TTC549 (cell line): ENCODE measurements around the gene DNAJB14.
"Not testable (repeated sequence)": the region's sequence is repeated elsewhere in the genome, so short reads cannot be mapped to it uniquely, and the experiment has no call there.

Experiments used
- FAIRE-seq: peaks from 2 replicates; lab custom pipeline; 2012; peaks lifted over from hg19 to GRCh38; lab: Jason Lieb, UNC

Gene DNAJB14

DNA sequence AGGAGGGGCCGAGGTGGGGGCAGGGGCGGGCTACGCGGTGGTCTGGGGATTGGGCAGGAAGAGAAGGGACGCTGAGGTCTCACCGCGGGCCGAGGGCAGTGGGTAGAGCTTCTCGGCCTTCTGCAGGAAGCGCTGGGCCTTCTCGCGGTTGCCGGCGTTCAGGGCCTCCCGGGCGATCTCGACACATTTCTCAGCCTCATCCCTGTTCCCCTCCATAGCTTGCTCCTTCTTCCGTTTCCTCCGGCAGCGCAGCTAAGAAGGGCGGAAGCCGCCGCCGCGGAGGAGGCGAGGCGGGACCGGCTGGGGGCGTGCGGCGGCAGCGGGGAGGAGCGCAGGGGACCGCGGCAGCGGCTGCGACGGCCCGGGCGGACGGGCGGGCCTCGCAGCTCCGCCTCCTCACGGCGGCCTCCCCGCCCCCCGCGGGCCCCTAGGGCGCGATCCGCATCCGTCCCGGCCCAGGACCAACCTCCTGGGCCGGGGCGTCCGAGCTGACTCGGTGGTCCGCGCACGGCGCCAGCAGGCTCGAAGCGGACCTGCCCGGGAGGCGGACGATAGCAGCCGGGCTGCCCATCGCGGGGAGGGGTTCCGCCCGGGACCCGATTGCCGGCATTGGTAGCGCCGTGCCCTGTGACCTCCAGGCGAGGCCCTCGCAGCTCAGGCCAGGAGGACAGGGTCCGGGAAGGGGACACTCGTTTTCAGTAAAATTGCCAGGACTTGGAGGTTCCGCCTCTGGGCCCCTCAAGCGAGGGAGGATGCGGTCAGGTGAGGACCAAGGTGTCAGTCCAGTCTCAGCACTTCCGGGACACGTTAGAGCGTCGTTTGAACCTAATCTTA lies at the start of gene DNAJB14:
Gene DNAJB14, minus strand, starts transcription at position 263 of the 834 bp plus-strand sequence. Its CDS starts 47 bp downstream, at position 216.
- no peak for FAIRE-seq

- FAIRE-seq = no peak
Measured at GRCh38 chr4:99991741-99992140, 45.3 kb upstream of the DNAJB14 start.

DNA sequence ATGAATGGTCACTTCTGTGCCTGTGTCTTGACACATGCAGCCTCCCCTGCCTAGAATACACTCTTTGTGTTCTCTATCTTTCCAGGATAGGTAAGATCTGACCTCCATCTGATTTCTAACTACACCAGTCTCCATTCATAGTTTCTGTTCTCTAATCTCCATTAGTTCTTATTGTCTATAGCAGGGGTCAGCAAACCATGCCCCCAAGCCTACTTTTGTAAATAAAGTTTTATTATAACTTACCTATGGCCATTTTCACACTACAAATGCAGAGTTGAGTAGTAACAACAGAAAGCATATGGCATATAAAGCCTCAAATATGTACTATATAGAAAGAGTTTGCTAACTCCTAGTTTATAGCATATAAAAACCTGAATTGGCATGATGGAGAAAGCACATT lies 41.3 kb upstream of the DNAJB14 start:
- no peak for FAIRE-seq

GRCh38 chr4:99986792-99987191 lies 40.4 kb upstream of the DNAJB14 start:
- FAIRE-seq = no peak

DNA sequence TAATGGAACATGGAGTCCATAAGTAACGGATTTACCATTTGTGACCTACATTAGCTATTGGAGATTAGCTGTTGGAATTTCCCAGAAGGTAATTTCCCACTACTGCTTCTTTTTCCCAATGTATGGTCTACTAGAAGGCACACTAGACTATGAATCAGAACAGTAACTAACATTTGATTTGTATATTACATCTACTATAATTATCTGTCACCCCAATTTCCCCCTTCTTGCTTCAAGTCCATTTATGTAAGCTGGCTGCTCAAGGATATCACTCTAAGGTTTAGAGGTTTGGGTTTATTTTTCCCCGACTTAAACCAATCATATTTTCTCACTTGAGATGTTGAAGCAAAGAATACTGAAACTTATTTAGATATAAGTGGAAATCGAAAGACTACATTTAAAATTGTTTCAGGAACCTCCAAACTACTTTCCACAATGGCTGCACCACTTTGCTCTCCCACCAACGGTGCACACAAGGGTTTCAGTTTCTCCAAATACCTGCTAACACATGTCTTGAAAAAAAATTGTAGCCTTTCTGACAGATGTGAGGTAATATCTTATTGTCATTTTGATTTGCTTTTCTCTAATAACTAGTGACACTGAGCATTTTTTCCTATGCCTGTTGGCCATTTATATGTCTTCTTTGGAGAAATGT lies 37.0 kb upstream of the DNAJB14 start:
- FAIRE-seq = no peak

DNA sequence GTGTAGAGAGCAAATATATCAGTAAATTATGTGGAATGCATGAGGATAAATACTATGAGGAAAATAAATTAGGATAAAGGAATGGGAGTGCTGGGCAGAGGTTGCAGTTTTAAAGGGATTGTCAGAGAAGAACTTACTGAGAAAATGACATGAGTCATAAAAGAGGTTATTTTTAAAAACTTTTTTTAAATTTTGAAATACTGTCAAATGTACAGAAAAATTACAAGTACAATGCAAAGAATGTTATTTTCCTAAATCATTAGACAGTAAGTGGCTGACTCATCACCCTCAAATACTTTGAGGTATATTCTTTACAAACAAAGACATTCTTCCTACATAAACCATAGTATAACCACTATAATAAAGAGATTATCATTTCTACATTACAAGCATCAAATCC lies 33.5 kb upstream of the DNAJB14 start:
- FAIRE-seq = no peak

DNA sequence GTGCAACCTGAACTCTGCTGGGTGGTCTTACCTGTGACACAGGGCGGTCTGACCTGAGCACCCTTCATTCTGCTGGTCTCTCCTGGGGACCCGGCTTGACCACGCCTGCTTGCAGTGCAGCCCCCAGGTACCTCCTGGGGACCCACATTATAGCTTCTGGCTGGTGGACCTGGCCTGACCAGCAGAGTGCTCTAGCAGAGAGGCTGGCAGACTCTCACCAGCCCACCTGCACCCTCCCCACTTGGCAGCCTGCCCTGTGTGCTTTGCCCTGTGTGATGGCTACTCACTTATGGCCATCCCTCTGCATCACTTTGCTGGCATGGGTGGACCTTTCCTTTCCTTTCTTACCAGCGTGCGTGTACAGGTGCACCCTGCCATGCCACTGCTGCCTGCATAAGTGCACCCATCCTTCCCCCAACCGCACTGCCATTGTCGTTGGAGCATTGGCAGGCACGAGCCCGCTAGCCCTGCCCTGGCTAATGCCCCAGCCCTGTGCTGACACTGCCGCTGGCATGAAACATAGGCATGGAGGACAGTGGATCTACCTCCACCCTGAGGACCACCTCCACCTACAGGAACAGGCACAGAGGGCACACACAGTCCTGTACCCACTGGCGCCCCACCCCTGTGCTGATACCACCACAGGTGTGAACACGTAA lies 25.2 kb upstream of the DNAJB14 start:
- no peak for FAIRE-seq

GRCh38 chr4:99968330-99968729 lies 21.9 kb upstream of the DNAJB14 start:
- FAIRE-seq = no peak

GRCh38 chr4:99966692-99967091 lies 20.3 kb upstream of the DNAJB14 start:
- no peak for FAIRE-seq

- no peak for FAIRE-seq
Measured at GRCh38 chr4:99965674-99966350, 19.4 kb upstream of the DNAJB14 start.

DNA sequence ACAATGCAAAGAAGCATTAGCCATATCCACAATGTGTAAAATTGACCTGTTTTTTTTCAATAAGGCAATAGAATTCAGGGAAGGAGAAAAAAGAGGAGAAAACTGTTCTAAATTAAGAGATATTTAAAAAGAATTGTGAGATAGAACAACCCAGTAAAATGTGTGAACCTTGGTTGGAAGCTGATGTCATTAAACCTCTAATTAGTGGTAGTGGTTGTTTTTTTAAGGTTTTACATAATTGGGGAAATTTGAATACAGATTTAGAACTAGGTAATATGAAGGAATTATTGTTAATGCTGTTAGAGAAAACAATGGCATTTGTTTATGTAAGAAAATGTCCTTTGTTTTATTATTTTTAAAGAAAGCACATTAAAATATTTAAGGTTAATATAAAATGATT lies 18.8 kb upstream of the DNAJB14 start:
- no peak for FAIRE-seq

DNA sequence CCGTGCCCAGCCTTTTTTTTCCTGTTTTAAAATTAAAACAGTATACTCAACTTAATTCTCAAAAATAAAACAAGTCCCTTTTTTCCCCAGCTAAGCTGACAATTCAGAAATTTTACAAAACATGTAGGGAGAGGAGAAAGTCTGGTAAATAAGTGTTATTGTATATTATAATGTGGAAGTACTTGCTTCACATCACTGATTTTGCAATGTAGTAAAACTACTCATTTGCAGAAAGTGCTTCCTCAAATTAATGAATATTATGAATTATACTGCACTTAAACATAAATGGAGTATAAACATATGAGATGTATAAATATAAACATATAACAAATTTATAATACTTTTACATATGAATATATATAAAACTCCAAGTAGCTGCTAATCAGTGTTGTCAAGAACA lies 15.3 kb upstream of the DNAJB14 start:
- FAIRE-seq = no peak

GRCh38 chr4:99960648-99961047 lies 14.2 kb upstream of the DNAJB14 start:
- no peak for FAIRE-seq

DNA sequence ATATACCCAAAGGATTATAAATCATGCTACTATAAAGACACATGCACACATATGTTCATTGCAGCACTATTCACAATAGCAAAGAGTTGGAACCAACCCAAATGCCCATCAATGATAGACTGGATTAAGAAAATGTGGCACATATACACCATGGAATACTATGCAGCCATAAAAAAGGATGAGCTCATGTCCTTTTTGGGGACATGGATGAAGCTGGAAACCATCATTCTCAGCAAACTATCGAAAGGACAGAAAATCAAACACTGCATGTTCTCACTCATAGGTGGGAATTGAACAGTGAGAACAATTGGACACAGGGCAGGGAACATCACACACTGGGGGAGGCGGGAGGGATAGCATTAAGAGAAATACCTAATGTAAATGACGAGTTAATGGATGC lies 11.8 kb upstream of the DNAJB14 start:
- not testable (repeated sequence) for FAIRE-seq

DNA sequence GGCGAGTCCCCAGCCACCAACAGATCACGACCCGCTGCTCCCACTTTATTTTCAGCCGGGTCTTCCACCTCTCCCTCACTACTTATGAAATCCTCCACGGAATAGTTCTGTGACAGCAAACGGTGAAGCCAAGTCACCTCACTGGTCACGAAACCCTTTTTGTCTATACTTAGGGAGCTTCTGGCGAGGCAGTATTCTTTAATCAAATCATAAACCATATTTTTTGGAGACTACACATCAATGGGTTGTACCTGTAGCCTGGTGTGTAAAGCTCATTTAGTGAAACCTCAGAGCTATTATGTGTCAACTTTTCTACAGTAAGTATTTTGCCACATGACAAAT lies 4.5 kb upstream of the DNAJB14 start:
- FAIRE-seq = no peak

- FAIRE-seq = peak; percentile 86
Measured at GRCh38 chr4:99949999-99950912, 3.8 kb upstream of the DNAJB14 start, which contains the start of gene H2AZ1. TSS of gene H2AZ1 (minus strand) at chr4:99950275. CDS start at chr4:99950170, 105 bp downstream.

- no peak for FAIRE-seq
Measured at GRCh38 chr4:99949034-99949998, 2.9 kb upstream of the DNAJB14 start.

GRCh38 chr4:99947608-99948007 lies 1.2 kb upstream of the DNAJB14 start:
- no peak for FAIRE-seq

- FAIRE-seq = no peak
Measured at GRCh38 chr4:99947190-99947578, 766 bp upstream of the DNAJB14 start.

GRCh38 chr4:99945718-99946355 lies 581 bp downstream of the DNAJB14 start:
- no peak for FAIRE-seq
